ENCODE measurements around the gene SIAH3.

The SIAH3 gene

GRCh38 chr13:45851956-45852355 lies 403 bp upstream of the SIAH3 start:
- TF ChIP-seq CTCF (IDR thresholded peaks at IDR 0.05; ENCODE audit: low read depth, low read length, missing control alignments): no peak
- no peak overlapping the region for H3K4me3 ChIP-seq (replicated peaks; ENCODE audit: low read depth, low read length)
- DNase-seq (ENCODE audit: extremely low read depth, low read depth): no peak

- H3K4me3 ChIP-seq (replicated peaks; ENCODE audit: low read depth, low read length): no peak overlapping the region
- no peak for DNase-seq (ENCODE audit: extremely low read depth, low read depth)
- TF ChIP-seq CTCF (IDR thresholded peaks at IDR 0.05; ENCODE audit: low read depth, low read length, missing control alignments): no peak
These were observed 1.4 kb downstream of the SIAH3 start for GRCh38 chr13:45850027-45850613.

GRCh38 chr13:45849408-45849807 lies 2.1 kb downstream of the SIAH3 start:
- TF ChIP-seq CTCF (IDR thresholded peaks at IDR 0.05; ENCODE audit: low read depth, low read length, missing control alignments): no peak
- H3K4me3 ChIP-seq (replicated peaks; ENCODE audit: low read depth, low read length): no peak overlapping the region
- no peak for DNase-seq (ENCODE audit: extremely low read depth, low read depth)

- no peak overlapping the region for H3K4me3 ChIP-seq (replicated peaks; ENCODE audit: low read depth, low read length)
- no peak for DNase-seq (ENCODE audit: extremely low read depth, low read depth)
- TF ChIP-seq CTCF (IDR thresholded peaks at IDR 0.05; ENCODE audit: low read depth, low read length, missing control alignments): no peak
These were observed 3.9 kb downstream of the SIAH3 start for GRCh38 chr13:45847554-45848224.

GRCh38 chr13:45846681-45847080 lies 4.9 kb downstream of the SIAH3 start:
- no peak for TF ChIP-seq CTCF (IDR thresholded peaks at IDR 0.05; ENCODE audit: low read depth, low read length, missing control alignments)
- H3K4me3 ChIP-seq (replicated peaks; ENCODE audit: low read depth, low read length): no peak overlapping the region
- no peak for DNase-seq (ENCODE audit: extremely low read depth, low read depth)

- H3K4me3 ChIP-seq (replicated peaks; ENCODE audit: low read depth, low read length): no peak overlapping the region
- TF ChIP-seq CTCF (IDR thresholded peaks at IDR 0.05; ENCODE audit: low read depth, low read length, missing control alignments): no peak
- DNase-seq (ENCODE audit: extremely low read depth, low read depth): no peak
These were observed 13.3 kb downstream of the SIAH3 start for GRCh38 chr13:45838171-45838745.
